AG09319 (cell line): Measurements from ENCODE around the gene LZTS3.

Experiments used
- DNase-seq: peaks from one replicate; pipeline ENCODE4 v3.0.0-alpha.2; 2010; ENCODE audit warnings: low read depth; ENCODE audit errors: extremely low read depth
- CTCF ChIP-seq: IDR thresholded peaks from 2 replicates; pipeline ENCODE4 v1.5.1; 2011; ENCODE audit warnings: low read depth, mild to moderate bottlenecking, inconsistent platforms, low read length, moderate library complexity

Gene LZTS3

GRCh38 chr20:3199206-3199605 lies 25.9 kb upstream of the LZTS3 start:
- no peak for DNase-seq
- no peak for TF ChIP-seq CTCF

DNA sequence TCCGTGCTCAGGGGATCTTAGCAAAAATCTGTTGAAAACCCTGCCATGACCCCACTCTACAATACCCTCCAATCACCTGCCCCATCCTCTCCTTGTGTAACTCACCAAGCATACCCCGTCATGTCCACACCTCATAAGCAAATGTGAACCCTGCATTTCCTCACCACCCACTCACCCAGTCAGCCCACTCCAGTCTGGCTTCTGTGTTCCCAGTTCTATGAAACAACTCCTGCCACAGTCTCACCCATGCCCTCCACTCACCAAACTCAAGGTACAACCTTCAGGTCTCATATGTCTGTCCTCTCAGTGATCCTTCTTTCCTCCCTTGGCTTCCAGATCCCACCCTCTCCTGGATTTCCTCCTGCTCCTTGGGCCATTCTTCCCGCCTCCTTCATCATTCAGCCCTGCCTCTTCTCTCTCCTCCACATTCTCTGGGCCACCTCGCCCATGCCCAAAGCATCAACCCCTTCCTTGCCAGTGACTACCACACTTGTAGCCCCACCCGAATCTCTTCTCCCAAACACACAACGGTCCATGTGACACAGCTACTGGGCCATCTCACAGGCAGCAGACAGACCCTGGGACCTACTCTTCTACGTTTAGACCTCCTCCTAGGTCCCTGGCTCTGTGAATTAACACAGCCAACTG lies 22.4 kb upstream of the LZTS3 start:
- DNase-seq = no peak
- no peak for TF ChIP-seq CTCF

- DNase-seq = no peak
- TF ChIP-seq CTCF = no peak
Observed at GRCh38 chr20:3194617-3195280, 21.4 kb upstream of the LZTS3 start.

- DNase-seq = no peak
- TF ChIP-seq CTCF = no peak
Observed at GRCh38 chr20:3193806-3194616, 20.7 kb upstream of the LZTS3 start.

- TF ChIP-seq CTCF = no peak
- no peak for DNase-seq
Observed at GRCh38 chr20:3192226-3193015, 19.1 kb upstream of the LZTS3 start.

- no peak for TF ChIP-seq CTCF
- DNase-seq = no peak
Observed at GRCh38 chr20:3190681-3191111, 17.3 kb upstream of the LZTS3 start.
